Fibroblast of skin of right quadriceps (primary cell): ENCODE results near the gene YPEL2.

Experiments used
- DNase-seq: peaks from one replicate; pipeline ENCODE4 v3.0.0-alpha.2; 2013

The YPEL2 gene

DNA sequence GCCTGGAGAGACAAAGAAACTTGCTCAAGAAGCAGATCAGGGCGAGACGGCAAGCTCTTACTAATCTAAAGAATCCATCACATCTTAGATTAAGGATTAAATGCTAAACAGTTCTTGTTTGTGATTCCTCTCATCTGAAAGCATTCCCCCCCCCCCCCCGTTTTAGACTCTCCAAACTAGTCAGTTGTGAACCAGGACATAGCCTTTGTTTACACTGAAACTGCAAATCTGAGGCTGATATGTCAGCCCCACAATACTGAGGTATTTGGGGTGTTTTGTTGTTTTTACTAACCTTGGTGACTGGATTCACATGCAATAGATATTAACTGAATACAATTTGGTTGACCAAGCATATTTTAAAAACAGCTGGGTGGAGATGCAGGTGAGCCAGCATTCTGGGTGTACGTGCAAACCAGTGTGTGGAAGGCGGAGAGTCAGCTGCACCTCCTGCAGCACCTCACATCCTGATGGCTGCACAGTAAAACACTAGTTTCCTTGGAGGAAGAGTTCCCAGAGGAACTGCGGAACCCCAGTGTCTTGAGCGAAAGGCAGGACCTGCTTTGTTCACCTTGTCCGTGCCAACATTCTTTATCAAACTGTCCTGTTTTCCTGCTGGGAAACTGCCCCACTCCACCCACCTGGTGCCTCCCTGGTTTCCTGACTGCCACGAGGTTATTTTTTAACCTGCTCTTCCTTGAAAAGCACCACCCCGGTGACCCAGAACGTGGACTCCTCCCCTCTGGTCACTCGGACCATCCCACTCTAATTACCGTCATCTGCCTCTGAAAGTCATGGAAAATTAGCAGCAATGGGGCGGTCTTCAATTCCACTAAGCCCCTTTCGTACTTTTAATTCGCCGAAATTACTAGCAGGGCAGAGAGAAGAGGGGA, 1.2 kb upstream of the YPEL2 start:
- DNase-seq: no peak

DNA sequence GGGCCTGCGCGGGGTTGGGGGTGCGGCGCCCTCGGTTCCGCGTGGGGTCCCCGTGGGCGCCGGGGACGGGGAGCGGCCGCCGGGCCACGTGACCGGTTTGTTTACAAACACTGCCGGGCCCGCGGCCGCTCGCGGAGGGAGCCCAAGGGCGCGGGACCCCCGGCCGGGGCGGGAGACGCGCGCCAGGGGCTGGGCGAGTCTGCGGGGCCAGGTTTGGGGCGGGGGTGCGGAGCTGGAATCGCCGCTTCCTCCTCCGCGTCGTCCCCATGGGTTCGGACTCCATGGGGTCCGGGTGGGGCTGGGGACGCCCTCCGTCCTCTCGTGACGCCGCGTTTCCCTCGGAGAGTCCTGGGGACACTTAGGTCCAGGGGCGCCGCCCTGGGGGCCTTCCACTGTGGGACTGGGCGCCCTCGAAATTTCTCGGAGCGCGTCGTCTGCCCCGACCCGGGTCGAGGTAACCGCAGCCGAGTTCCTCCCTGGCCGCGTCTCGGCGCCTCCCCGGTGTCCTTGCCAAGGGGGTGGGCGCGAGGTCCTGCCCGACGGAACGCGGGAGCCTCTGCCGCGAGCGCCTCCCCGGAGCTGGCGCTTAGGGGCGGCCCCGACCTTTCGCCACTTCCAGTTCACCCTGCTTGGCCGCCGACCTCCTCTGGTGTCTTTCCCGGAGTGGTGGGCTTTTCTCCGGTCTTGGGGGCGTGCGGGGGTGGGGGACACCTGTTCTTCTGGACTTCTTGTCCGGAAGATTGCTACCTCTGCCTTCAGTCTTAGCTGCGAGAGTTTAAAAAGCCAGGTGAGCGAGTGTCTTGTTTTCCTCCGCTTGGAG, 684 bp downstream of the YPEL2 start:
- DNase-seq: no peak

DNA sequence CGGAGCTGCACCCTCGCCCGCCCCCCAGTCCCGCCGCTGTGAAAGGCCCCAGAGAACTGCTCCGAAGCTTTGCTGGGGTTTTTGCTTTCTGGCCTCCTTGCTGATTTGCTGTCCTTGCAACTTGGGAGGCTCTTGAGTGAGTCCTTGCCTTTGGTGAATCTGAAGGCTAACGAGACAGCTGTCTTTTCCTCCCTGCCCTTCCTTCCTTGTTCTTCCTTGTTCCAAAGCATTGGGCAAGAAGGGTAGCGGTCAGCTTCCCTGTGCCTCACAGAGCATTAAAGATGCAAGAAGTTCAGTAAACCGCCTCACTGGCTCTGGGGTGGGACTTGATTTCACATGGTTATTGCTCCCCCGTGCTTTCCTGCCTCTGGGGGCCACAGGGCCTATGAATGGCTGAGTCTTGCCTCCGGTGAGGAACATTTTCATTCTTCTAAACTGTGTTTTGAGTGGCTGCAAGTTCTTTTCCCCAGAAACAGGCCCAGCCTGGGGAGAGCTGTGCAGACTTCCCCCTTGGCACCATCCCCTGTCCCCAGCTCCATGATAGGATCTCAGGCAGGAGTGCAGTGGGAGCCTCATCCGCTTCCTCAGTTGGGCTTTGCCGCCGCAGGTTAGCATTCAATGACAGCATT, 1.4 kb downstream of the YPEL2 start:
- no peak for DNase-seq

DNA sequence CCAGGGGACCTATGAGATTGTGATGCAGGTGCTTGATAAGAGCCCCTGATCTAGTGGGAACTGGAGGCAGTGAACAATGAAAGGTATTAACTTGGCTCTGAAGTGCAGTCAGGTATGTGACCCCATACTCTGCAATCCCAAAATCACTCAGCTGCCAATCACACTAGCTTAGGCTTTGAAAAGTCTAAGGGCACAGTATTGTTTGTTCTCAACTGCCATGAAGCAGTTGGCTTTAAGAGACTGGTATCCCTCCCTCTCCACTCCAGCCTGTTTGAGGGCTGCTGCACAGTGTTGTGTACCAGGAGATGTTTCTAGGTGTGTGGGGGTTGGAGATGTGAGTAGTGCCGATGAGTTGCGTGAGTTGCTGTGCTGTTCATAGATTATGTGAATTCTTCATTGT, 2.4 kb downstream of the YPEL2 start:
- DNase-seq: no peak

DNA sequence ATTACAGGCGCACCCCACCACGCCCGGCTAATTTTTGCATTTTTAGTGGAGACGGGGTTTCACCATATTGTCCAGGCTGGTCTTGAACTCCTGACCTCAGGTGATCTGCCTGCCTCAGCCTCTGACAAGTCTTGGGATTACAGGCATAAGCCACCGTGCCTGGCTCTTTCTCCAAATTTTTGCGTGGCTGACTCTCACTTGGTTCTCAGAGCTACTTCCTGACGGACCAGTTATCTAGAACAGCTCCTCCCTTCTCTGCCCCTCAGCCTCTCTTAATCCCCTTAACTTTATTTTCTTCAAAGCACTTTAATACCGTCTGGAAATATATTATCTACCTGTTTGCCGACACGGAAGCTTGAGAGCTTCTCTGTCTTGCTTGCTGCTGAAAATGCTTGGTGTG, 4.2 kb downstream of the YPEL2 start:
- no peak for DNase-seq

DNA sequence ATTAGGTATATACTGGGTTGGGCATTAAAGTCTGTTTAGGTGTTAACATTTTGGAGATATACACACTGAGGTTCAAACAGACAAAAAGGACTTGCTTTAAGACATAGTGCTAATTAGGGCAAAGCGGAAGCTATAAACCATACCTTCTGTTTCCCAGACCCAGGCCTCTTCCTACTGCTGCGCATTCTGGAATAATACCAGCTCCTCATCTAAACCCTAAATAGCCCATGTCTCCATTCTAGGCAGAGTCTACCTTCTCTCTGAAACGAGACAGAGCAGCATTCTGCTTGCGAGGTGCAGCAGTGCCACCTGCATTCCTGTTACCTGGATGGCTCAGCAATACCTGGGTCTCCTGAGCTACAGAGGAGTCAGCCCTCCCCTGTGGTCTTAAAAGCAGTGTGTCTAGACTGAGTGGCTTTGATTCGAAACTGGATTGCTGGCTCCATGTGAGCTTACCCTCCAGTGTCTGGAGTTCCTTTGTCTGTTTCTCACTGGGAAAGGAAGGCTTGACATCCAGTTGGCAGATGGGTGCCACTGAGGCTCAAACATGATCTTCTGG, 6.4 kb downstream of the YPEL2 start:
- no peak for DNase-seq

DNA sequence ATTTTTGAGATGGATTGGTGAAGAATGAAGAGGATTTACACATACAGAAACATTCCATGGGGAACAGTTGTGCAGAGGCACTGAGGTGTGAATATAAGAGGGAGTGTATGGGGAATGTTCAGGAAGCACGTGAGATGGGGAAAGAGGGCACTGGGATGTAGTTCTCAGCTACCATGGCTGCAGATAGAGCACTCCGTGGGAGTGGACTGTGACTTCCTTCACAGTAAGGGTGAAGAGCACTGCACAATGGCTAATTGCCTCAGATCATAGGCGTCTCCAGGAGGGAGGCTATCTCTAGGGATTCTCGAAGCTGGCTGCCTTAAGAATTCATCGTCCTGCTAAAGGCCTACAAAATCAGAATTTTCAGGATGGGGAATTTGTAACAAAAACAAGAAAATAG, 7.0 kb downstream of the YPEL2 start:
- DNase-seq: no peak

DNA sequence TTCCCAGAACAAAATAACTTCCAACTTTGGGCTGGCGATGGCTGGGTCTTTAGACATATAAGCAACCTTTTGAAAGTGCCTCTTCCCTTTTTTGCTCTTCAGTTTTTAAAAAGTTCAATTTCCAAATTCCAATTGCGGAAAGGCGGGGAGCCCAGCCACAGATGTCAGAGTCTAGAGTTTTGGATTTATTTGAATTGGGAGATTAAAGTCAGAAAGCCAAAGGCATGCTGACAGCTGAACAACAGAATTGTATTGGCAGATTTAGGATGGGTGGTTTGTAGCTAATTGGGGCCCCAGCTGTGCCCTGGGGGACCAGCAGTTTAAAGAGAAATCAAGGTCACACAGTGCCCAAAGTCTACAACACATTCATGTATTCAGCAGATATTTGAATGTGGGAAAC, 10.5 kb downstream of the YPEL2 start:
- DNase-seq: no peak

DNA sequence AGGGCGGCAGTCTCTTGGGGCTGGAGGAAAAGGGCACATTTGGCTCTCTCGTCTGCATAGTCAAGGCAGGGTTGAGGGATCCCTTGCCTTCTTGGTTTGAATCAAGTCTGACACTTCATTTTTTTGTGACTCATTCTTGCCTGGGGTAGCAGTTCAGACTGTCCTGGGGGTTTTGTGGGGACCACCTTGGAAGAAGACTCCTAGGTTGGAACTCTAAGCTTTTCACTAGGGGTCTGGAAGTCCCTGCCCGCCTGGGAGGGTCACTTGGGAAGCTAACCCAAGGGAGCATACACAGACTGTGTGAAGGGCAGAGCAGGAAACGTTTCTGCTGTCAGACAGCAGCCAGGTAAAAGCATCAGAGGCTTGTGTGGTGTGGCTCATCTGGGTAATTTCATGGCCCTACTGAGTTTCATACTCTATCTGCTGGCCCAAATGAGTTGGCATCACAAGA, 11.3 kb downstream of the YPEL2 start:
- no peak for DNase-seq

DNA sequence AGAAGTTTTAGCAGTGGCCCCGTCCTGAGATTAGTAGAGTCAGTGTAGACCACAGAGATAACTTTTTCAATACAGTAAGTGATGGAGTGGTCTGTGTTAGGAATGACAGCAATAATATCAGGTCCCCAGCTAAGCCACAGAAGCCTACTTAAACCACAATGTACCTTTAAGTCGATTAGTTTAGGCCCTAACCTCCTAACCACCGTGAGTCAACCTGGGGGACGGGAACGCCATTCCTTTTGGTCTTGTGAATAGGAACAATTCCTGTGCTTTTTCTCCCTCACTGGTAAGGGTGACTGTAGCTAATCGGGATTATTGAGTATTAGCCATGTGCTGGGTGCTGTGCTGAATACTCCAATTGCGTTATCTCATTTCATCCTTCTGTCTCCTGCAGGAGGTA, 14.0 kb downstream of the YPEL2 start:
- DNase-seq: no peak

DNA sequence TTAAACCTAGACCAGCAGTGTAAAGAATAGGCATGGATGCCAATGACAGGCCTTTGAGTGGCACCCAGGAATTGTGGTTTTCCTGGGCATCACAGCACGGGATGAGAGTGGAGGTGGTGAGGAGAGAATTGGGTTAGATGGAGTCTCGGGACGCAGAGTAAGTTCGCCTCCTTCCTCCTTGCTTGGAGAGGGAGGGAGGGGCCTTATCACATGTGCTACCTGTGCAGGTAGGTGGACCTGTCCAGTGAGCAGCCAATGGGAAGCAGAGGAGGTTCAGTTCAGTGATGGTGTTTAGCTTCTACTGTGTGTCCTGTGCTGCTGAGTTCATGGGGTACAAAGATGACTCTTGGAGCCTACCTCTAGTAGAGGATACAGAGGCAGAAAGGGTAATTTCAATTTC, 14.9 kb downstream of the YPEL2 start:
- DNase-seq: no peak

DNA sequence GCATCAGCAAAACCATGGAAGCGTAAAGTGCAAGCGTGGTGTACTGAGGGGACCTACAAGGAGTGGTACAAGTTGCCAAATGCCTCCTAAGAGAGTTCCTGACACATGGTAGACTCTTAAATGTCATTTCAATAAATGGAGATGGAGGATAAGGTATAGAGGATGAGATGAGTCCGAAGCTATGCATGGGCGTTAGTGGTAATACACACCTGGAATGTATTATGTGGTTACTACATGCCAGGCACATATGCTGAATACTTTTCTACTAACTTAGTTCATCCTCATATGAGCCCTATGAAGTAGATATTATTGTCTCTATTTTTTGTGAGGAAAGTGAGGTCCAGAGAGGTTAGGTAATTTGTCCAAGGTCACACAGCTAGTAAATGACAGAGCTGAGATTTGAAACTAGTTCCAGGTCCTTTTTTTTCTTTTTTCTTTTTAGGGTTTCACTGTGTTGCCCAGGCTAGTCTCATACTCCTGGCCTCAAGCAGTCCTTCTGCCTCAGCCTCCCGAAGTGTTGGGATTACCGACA, 15.5 kb downstream of the YPEL2 start:
- no peak for DNase-seq

DNA sequence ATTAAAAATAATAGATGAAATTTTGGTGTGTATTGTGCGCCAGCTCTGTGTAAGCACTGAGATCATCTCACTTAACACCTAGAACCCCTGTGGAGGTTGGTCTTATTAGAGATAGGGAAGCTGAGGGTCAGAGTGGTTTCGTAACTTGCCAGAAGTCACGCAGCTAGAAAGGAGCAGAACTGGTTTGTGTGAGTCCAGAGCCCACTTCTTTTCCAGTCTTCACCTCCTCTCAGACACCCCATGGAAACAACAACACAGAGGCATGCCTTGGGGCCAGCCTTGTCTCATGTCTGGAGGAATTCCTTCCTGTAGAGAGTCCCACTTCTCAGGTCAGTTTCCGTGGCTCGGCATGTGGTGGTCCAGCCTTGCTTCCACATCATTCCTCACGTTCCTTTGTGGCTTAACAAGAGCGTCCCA, 16.5 kb downstream of the YPEL2 start:
- no peak for DNase-seq

DNA sequence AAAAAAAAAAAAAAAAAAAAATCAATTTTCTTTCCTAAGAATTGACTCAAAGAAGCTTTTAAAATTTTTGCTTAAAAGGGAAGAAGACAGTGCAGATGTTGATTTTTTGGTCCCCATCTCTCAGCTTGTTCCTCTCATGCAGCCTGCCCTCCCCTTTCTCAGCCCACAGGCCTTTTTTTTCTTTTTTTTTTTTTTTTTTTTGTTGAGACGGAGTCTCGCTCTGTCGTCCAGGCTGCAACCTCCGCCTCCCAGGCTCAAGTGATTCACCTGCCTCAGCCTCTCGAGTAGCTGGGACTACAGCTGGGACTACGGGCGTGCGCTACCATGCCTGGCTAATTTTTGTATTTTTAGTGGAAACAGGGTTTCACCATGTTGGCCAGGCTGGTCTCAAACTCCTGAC, 17.7 kb downstream of the YPEL2 start:
- no peak for DNase-seq

DNA sequence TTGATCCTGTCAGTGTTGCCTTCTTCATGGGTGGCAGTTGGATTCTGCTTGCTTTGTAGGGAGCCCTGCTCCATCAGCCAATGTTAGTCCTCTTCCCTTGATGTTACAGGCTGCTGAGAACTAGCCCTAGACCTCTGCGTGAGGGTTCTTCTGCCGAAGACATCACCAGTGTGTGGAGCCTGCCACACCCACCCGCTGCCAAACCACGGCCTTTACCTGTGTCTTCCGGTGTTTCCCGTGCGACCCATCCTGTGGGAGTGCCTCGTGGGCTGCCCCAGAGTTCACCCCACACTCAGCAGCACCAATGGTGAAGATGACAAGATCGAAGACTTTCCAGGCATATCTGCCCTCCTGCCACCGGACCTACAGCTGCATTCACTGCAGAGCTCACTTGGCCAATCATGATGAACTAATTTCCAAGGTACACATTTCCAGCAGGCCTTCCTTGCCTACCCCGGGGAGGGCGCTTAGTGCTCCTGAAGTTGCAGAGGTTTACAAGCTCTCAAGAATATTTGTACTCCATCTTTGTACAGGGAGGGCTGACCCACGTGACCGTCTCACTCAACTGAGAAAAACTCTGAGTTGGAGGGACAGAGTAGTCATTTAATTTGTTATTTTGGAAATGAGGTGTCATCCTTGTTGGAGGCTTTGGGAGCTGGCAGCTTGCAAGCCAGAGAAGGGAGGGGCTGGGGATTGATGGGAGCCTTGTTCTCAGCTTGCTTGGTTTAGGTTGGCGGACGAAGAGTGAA, 21.8 kb downstream of the YPEL2 start:
- DNase-seq: no peak

DNA sequence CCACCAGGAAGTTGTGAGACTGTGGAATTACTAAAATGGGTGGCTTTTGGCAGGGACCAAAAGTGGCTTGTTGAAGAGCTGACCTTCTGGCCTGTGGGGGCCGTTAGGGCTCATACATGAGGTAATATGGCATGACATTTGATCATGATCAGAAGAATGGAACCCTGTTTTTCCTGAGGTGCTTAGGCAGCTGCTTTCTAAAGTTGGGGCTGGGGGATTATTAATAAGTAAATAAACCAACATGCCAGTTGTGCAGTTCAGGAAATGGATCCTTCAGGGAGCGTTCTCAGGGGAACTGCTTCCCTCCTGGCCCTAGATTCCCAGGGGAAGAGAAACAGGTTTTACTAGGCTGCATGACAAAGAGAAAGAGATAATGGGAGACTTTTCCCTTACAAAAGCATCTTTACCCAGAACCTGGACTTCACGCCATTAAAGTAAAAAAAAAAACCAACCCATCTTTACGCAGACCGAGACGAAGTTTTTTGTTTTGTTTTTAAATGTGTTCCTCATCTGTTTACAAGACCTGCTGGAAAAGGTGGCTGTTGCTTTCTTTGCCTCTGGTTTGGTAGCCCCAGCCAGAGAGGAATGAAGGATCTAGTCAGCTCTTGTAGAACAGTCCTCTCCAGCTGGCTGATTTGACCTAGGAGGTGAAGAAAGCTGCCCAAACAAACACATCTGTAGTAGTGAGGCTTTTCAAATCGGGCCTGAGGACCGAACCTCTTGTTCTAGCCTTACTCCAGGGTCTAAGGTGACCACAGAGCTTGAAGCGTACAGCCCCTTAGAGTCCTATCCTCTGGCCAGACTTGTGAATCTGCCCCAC, 22.7 kb downstream of the YPEL2 start:
- DNase-seq: no peak

DNA sequence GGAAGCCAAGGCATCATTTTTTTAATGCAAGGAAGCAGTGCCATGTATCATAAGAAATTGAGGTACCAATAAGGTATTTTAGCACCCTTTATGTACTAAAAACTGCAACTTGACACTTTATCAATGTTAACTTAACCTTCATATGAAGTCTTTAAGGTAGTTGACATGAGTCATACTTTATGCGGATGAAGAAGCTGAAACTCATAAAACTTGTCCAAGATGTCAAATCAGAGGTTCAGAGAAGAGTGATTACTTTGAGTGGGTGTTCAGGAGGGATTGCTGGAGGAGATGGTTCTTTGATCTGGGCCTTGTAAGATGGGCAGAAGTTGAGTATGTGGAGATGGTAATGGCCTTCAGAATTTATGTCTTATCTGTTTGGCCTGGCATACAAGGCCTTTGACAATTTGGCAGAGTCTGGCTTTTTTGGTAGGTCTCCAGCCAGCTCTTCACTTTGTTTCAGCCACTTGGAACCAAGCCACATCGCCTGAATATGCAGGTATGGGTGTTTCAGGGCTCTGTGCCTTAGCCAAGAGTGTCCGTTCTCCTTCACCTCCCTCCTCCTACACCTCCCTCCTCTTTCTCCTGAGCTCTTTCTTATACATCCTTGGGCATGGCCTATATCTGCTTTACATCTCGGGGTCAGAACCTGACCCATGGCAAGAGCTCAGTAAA, 23.7 kb downstream of the YPEL2 start:
- DNase-seq: no peak

DNA sequence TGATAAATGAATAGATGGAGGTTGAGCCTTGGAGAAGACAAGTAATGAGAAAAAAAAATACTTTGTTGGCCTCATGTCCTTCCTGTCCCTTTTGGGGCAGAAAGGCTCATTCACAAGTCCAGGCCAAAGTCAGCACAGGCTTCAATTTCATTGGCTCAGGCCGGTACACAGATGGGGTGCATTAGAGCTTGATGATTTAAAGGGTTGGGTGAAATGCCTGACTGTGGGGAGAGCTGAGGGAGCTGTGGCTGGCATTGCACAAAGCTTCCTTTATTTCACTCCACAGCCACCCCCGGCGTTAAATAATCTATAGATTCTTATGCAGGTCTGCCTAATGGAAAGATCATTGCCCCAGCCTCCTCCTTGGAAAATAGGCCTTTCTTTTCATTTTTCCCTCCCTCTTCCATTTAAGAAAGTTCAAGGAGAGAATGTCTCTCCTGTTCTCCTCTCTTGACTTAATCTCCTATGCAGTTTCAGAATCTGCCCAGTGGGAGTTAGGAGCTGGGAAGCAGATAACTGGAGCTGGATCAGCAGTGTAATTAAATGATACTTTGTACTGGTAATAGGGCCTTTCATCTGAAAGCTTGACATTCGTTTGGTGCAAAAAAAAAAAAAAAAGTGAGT, 24.4 kb downstream of the YPEL2 start:
- DNase-seq: no peak

DNA sequence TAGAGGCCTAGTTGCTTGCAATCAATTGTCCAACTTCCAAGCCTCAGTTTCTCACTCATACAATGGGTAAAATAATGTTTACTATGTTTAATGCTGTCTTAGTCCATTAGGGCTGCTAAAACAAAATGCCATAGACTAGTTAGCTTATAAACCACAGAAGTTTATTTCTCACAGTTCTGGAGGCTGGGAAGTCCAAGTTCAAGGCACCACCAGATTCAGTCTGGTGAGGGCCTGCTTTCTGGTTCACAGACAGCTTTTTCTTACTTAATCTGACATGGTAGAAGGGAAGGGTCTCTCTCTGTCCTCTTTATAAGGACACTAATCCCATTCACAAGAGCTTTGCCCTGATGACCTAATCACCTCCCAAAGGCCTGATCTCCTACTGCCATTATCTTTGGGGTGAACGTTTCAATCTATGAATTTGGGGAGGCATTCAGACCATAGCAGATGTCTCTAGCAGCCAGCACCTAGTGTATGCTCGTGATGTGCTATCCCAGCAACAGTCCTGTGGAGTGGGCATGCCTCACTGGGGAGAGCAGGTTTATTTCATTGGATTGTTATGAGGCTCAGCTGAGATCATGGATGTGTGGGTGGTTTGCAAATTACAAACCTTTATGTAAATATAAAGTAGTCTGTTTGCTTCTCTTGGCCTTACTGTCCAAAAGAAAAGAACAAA, 25.2 kb downstream of the YPEL2 start:
- no peak for DNase-seq

DNA sequence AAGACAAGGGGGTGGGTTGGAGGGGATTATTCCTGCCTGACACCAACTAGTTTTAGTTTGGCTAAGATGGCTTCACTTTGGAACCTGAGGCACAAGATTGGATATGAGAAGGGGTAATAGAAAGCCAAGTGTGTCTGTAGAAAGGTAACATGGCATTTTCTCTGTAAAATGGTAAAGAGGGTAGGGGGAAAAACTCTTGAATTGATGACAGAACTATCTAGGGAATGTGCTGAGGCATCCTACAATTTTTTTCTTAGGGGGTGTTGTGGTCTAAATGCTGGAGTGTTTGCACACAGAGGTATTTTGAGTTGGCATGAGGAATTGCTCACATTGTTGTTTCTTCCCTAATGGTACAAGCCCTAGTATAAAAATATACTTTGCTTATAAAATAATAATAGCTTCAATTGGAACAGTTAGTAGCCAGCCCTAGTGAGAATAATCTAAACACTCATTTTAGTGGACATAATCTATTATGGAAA, 25.8 kb downstream of the YPEL2 start:
- peak; percentile 58 for DNase-seq
